ENCODE measurements around the gene PRCD.
"Not testable (repeated sequence)": the region's sequence is repeated elsewhere in the genome, so short reads cannot be mapped to it uniquely, and the experiment has no call there.

PRCD gene

DNA sequence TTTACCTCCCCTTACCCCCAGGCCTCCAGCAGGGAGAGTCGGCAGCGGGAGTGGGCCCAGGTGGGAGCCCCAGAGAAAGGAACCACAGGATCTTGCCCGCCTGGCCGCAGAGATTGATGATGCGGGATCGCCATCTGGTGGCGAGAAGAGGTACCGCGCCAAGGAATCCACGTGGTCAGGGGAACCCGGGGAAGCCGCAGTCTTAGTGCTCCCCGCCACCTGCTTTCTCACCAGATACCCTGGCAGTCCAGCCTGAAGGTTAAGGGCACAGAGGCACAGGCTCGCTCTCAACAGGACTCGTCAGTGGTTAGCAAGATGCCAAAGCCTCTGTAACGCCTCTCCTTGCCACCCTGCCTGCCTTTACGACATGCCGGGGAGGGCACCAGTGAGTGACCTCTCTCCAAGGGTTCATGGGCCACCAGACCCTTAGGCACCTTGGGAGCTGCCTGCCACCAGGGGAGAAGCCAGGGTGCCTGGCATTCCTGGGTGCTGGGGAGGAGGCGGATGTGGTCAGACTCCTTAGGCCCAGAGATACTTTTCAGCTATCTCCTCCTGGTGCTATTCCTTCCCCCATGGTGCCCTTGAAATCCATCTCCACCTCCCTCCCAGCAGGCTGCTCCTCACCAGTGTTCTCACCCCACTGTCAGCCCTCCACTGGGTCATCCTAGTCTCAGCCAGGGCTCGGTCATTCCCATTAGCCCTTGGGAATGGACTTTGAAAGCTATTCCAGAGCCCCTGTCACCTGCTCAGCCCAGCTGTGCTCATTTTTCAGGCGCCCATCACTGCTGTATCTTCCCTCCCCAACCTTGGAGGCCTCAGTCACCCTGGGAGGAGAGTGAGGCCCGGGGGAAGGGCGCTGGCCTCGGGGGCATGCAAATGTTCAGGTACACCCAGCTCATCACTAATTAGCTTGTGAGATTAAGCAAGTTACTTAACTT is 33.2 kb upstream of the PRCD start:
- FAIRE-seq, result no peak

- not testable (repeated sequence) for FAIRE-seq
Observed at GRCh38 chr17:76508472-76509063, 31.3 kb upstream of the PRCD start.

- no peak for FAIRE-seq
Observed at GRCh38 chr17:76510831-76511244, 29.0 kb upstream of the PRCD start.

- no peak for FAIRE-seq
Observed at GRCh38 chr17:76511668-76512365, 28.0 kb upstream of the PRCD start.

DNA sequence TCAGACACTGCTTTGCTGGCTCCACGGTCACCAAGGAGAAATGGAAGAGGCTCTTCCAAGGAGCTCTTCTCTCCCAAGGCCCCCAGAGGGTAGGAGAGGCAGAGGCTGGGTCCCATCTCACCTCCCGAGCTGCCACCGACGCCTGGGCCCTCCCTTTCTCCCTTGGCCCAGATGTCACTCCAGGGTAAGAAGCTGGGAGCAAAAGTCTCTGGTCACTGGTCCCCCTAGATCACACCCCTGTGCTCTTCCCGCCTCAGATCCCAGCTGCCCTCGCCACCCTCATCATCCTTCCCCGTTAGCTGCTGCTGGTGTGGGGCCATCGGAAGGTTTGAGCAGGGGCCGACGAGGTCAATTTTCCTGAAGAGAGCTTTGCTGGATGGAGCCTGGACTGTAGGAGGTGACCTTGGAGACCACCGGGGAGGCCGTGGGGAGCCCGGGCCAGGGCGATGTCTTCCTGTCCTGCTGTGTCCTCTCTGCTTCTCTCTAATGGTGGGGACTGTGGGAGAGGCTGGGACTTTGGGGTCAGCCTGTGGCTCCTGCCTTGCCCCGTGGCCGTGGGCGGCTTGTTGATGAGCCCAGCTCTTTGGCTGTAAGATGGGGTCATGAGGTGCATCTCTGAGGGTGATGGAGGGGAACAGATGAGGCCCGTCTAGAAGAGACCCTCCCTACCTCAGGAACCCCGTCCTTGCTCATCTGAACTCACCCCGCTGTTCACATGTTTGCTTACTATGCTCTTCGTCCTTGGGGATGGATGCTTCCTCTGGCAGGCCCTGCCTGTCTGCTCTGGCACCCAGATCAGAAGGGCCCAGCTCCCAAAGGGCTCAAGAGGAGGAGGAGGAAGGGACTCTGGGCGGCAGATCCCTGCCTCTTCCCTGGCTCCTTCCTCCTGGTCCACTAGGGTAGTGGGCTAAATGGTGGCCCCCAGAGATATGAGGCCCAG is 27.2 kb upstream of the PRCD start:
- FAIRE-seq, result no peak

- no peak for FAIRE-seq
Observed at GRCh38 chr17:76513306-76513692, 26.5 kb upstream of the PRCD start.

GRCh38 chr17:76514355-76514754 is 25.5 kb upstream of the PRCD start:
- FAIRE-seq, result not testable (repeated sequence)

GRCh38 chr17:76515274-76515949 is 24.4 kb upstream of the PRCD start:
- FAIRE-seq, result no peak

DNA sequence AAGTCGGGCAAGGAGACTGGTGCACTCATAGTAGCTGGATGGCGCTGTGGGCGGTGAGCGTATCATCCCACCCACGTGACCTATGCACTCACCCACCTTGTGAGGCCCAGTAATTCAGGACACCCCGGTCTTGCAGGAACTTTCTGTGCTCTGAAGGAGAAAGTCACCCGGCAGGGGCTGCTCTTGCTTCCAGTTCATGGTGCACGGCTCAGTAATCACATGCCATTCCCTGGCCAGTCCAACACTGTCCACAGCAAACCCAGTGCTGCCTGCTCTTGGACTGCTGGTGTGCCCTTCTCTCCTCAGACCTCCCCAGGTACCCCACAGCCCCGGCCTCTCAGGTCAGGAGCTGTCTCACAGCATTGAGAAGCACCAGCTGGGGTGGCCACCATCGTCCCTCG is 22.2 kb upstream of the PRCD start:
- no peak for FAIRE-seq

- no peak for FAIRE-seq
Observed at GRCh38 chr17:76519048-76519966, 20.5 kb upstream of the PRCD start.

DNA sequence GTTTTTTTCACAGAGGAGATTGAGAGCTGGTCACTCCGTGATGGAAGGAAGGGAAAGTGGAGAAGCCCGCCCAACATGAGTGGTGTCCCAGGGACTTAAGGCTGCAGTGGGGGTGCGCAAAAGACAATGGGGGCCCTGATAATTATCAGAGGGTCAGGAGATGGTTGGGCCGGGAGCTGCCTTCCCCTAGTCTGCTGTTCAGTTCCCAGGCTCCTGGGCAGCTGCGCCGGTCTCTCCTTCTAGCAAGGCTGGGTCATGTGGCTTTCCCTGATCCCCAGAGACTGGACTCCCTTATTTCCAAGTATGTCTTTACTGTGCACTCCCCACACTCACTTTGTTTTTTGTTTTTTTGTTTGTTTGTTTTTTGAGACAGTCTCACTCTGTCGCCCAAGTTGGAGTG is 18.6 kb upstream of the PRCD start:
- FAIRE-seq, result no peak

- not testable (repeated sequence) for FAIRE-seq
Observed at GRCh38 chr17:76521683-76522082, 18.2 kb upstream of the PRCD start.

DNA sequence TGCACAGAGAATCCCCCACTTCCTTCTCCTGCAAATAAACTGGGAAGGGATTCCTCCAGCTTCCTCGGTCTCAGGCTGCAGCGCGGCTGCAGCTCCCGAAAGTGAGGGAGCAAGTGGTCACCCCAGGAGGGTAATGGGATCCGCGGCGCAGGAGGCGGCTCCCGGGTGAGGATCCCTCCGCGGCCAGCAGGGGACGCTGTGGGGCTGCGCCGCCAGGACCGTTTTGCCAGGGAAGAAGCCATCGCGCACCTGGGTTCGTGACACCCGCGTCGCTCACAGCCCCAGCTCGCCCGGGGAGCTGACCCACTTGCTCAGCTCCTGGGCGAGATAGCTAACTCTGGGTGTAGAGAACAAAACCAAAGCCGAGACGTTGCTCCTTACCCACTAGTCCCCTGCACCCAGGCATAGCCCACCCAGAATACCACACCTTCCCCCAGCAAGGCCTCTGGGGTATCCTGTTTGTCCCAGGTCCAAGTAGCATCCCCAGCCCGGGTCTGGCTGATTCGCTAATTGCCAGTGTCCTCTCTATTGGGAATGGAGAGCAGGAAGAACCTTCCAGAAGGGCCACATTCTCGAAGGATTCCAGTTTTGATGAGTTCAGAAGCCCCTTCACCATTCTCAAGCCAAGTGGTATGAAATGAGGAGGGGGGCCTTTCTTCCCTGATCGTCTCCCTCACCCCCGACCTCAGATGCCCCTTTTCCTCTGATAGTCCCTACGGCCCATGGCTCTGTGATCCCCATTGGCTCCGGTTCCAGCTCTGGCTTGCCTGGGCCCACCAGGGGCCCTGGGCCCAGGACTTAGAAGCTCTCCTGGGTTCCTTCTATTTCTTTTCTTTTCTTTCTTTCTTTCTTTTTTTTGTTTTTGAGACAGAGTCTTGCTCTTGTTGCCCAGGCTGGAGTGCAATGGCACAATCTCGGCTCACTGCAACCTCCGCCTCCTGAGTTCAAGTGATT is 16.5 kb upstream of the PRCD start:
- FAIRE-seq, result no peak

GRCh38 chr17:76524598-76525512 is 15.0 kb upstream of the PRCD start:
- no peak for FAIRE-seq

DNA sequence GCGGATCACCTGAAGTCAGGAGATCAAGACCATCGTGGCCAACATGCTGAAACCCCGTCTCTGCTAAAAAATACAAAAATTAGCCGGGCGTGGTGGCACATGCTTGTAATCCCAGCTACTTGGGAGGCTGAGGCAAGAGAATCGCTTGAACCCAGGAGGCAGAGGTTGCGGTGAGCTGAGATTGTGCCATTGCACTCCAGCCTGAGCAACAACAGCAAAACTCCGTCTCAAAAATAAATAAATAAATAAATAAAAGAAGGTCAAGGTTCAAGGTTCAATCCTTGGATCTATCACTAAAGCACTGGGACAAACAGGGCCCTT is 14.4 kb upstream of the PRCD start:
- FAIRE-seq, result not testable (repeated sequence)

DNA sequence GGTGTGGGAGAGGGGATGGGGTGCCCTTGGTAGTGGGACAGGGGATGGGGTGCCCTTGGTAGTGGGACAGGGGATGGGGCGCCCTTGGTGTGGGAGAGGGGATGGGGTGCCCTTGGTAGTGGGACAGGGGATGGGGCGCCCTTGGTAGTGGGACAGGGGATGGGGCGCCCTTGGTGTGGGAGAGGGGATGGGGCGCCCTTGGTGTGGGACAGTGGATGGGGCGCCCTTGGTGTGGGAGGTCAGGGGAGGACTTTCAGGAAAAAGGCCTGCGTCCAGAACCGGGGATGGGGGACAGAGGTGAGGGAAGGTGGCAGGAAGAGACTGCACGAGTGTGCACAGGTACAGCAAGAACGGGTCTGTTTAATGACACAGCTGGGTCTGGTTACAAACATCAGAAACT is 12.8 kb upstream of the PRCD start:
- not testable (repeated sequence) for FAIRE-seq

- no peak for FAIRE-seq
Observed at GRCh38 chr17:76527430-76528111, 12.3 kb upstream of the PRCD start.

- no peak for FAIRE-seq
Observed at GRCh38 chr17:76528156-76528527, 11.7 kb upstream of the PRCD start.

Measured in A204.1 (cell line).